GM12878 (cell line): ENCODE measurements around the gene GPBAR1. TPM values are rescaled to one million over a fixed set of nuclear protein-coding genes. Genes with fewer than 3 reads are reported as not detected.

Source experiments
- ATAC-seq: fragments of 200-7000 bp; cut with Tn5 transposase; 3 replicates; pipeline ENCODE4 v1.9.1; 2020; ENCODE audit warnings: mild to moderate bottlenecking, moderate library complexity
- BruUV-seq: library from RNA; stranded (reverse); fragments of 400-500 nt; replicated peaks from 2 replicates; lab custom pipeline; 2021; lab: Mats Ljungman, UMichigan
- CTCF ChIA-PET: fragments of 300-600 bp; sonication (Branson Sonifier 250); formaldehyde crosslinking; extraction: SDS; loops from one replicate; lab custom pipeline; 2021; ENCODE audit warnings: inconsistent platforms; lab: Yijun Ruan, JAX
- POLR2A ChIA-PET: fragments of 350-600 bp; formaldehyde crosslinking; extraction: SDS; loops from one replicate; lab custom pipeline; 2021; ENCODE audit warnings: inconsistent platforms; lab: Charles Lee
- RAD21 ChIA-PET: fragments of 300-600 bp; sonication (Branson Sonifier 250); formaldehyde crosslinking; loops from one replicate; lab custom pipeline; 2023; ENCODE audit warnings: antibody characterized with exemption; ENCODE audit not compliant: unreplicated experiment; lab: Charles Lee
- SMC1A ChIA-PET: fragments of 300-600 bp; sonication (Branson Sonifier 250); formaldehyde crosslinking; loops from one replicate; lab custom pipeline; 2023; ENCODE audit not compliant: unreplicated experiment, uncharacterized antibody; lab: Charles Lee
- DNase-seq: peaks from one replicate; pipeline ENCODE4 v3.0.0-alpha.2; 2011; ENCODE audit warnings: low read depth, low spot score
- FAIRE-seq: peaks from 3 replicates; lab custom pipeline; 2011; peaks lifted over from hg19 to GRCh38; lab: Jason Lieb, UNC
- H2AFZ ChIP-seq: 2 replicates; pipeline ENCODE4 v1.6.0; 2011; ENCODE audit warnings: low read depth, low read length, control low read depth; ENCODE audit not compliant: control insufficient read depth
- H3K27ac ChIP-seq: 2 replicates; pipeline ENCODE4 v1.5.1; 2011; ENCODE audit warnings: control low read depth; ENCODE audit not compliant: control insufficient read depth, insufficient read depth
- H3K27me3 ChIP-seq, 2 experiments: replicated peaks in 1 of 2; 2 replicates each; pipeline versions ENCODE4 v1.6.0 to v1.6.1; 2011; ENCODE audit warnings: low read length in 1 of 2; ENCODE audit not compliant: control insufficient read depth in 2 of 2, insufficient read depth in 2 of 2
- H3K36me3 ChIP-seq, 2 experiments: 2 replicates each; pipeline ENCODE4 v1.5.1; 2011; ENCODE audit warnings: low read length in 1 of 2; ENCODE audit not compliant: control insufficient read depth in 2 of 2, insufficient read depth in 2 of 2
- H3K4me1 ChIP-seq: 2 replicates; pipeline ENCODE4 v1.6.1; 2011; ENCODE audit warnings: mild to moderate bottlenecking, low read length, moderate library complexity, mixed read lengths; ENCODE audit not compliant: control insufficient read depth, insufficient read depth
- H3K4me2 ChIP-seq: 2 replicates; pipeline ENCODE4 v1.6.0; 2011; ENCODE audit warnings: control low read depth; ENCODE audit not compliant: control insufficient read depth, insufficient read depth
- H3K4me3 ChIP-seq: fragments of 200-600 bp; sonication (generic); 2 replicates; pipeline ENCODE4 v1.5.1; 2016
- H3K79me2 ChIP-seq: 2 replicates; pipeline ENCODE4 v1.6.0; 2011; ENCODE audit warnings: low read length; ENCODE audit not compliant: control insufficient read depth, insufficient read depth
- H3K9ac ChIP-seq: 2 replicates; pipeline ENCODE4 v1.8.0; 2011; ENCODE audit warnings: low read length, control low read depth, mixed read lengths; ENCODE audit not compliant: control insufficient read depth, insufficient read depth
- H3K9me3 ChIP-seq: replicated peaks from 3 replicates; pipeline ENCODE4 v1.5.1; 2011; ENCODE audit warnings: mild to moderate bottlenecking, low read length; ENCODE audit not compliant: control insufficient read depth, insufficient read depth
- H4K20me1 ChIP-seq: 2 replicates; pipeline ENCODE4 v1.6.0; 2011; ENCODE audit not compliant: control insufficient read depth, insufficient read depth
- BHLHE40 ChIP-seq, 2 experiments: fragments of 450-650 bp in 1 of 2; IDR thresholded peaks; 2 replicates each; pipeline ENCODE4 v1.6.1; 2011 to 2017; ENCODE audit warnings: low read depth in 2 of 2, borderline replicate concordance in 1 of 2, improper control_type of control experiment in 1 of 2, low read length in 1 of 2, mild to moderate bottlenecking in 1 of 2
- CUX1 ChIP-seq: IDR thresholded peaks from 2 replicates; pipeline ENCODE4 v1.6.1; 2012; ENCODE audit warnings: improper control_type of control experiment, low read depth, low read length; ENCODE audit not compliant: insufficient replicate concordance
- IKZF2 ChIP-seq, 2 experiments: fragments of 450-650 bp; IDR thresholded peaks; 2 replicates each; pipeline ENCODE4 v1.6.1; 2017; ENCODE audit warnings: mild to moderate bottlenecking in 2 of 2, moderate library complexity in 2 of 2
- POLR2AphosphoS2 ChIP-seq: IDR thresholded peaks from 2 replicates; pipeline ENCODE4 v1.6.1; 2011; ENCODE audit warnings: low read depth, mild to moderate bottlenecking, low read length, improper control_type of control experiment, moderate library complexity
- RBBP5 ChIP-seq: fragments of 200-600 bp; sonication (generic); conservative IDR thresholded peaks from 2 replicates; pipeline ENCODE4 v1.6.1; 2016
- SPI1 ChIP-seq: IDR thresholded peaks from 2 replicates; pipeline ENCODE4 v1.6.1; 2011; ENCODE audit warnings: low read depth, mild to moderate bottlenecking, low read length, moderate library complexity, borderline replicate concordance; ENCODE audit not compliant: insufficient read depth
- ZNF217 ChIP-seq: fragments of 450-650 bp; IDR thresholded peaks from 2 replicates; pipeline ENCODE4 v1.6.1; 2017; ENCODE audit warnings: antibody characterized with exemption, mild to moderate bottlenecking
- ZNF592 ChIP-seq: fragments of 450-650 bp; IDR thresholded peaks from 2 replicates; pipeline ENCODE4 v1.6.1; 2017; ENCODE audit warnings: mild to moderate bottlenecking, moderate library complexity
- WGBS: methylation state at CpG from one replicate; pipeline ENCODE4 v1.1.6; 2016; ENCODE audit warnings: low lambda C conversion rate; ENCODE audit not compliant: insufficient replicate concordance, insufficient coverage; ENCODE audit errors: missing lambda C conversion rate; 5-methylcytosine and 5-hydroxymethylcytosine counted together
- in situ Hi-C: fragments of 300-500 bp; cut with MboI; formaldehyde crosslinking; loops from 9 replicates; pipeline ENCODE4 v1.14.3; 2018; ENCODE audit warnings: mixed read lengths
- intact Hi-C: fragments of 100-400 bp; cut with micrococcal nuclease; formaldehyde crosslinking; loops from one replicate; pipeline ENCODE4 v1.14.2; 2022; ENCODE audit not compliant: unreplicated experiment
- polyA plus RNA-seq, 11 experiments: library from polyadenylated mRNA; depleted of rRNA in 4 of 11; unstranded in 6 of 11; stranded (reverse) in 5 of 11; fragments of >200 nt; fragmentation: Nextera tagmentation in 4 of 11; fragmentation: Illumina TruSeq in 1 of 11; extraction: Ambion mirVana in 4 of 11; extraction: Trizol in 1 of 11; gene quantifications; 1 replicate in 1 of 11; 2 replicates in 10 of 11; pipeline versions ENCODE4 v1.2.1 to v1.2.3, GENCODE V29; 2011 to 2016; ENCODE audit warnings: inconsistent platforms in 2 of 11, missing spikeins in 2 of 11, low read depth in 1 of 11
- total RNA-seq, 4 experiments: library from RNA; depleted of rRNA in 3 of 4; stranded (reverse); fragments of >200 nt in 3 of 4; fragmentation: Illumina TruSeq in 1 of 4; extraction: Trizol in 1 of 4; gene quantifications; 2 replicates each; pipeline versions ENCODE4 v1.2.1 to v1.2.3, GENCODE V29; 2013 to 2021

The GPBAR1 gene
- total and polyA plus RNA-seq, 10 of the 15 experiments (the other 5 are each of a cell fraction or from before 2014, with no cell fraction given) = 0.03 to 0.36 (median 0.11) TPM; not detected in 3

- H4K20me1 ChIP-seq = no peaks in the 10 kb centered on the region
- CTCF ChIA-PET = interaction anchor here (0.7 to 7.0 kb wide), 24 partner anchors 12 to 415 kb away, joined by 3 to 154 read pairs (median 6); partner anchors contain the start of genes CATIP, GPBAR1, RNF25 and STK36
- H3K4me2 ChIP-seq = peak overlapping the region; percentile 90
- no peak for DNase-seq
- H3K9me3 ChIP-seq = no peaks in the 10 kb centered on the region
- H3K4me1 ChIP-seq = peaks cover 18% of the 10 kb centered on the region
- no peaks in the 10 kb centered on the region for H3K27me3 ChIP-seq
- H3K9ac ChIP-seq = no peak overlapping the region
- 59% methylated on average over 5 of the region's 5 CpGs for WGBS
- SMC1A ChIA-PET = interaction anchor here (0.6 to 7.6 kb wide), 17 partner anchors 16 to 299 kb away, joined by 3 to 194 read pairs (median 3); partner anchors contain the start of genes CATIP and TMBIM1
- H2AFZ ChIP-seq = no peak overlapping the region
- RAD21 ChIA-PET = interaction anchor here (0.6 to 7.3 kb wide), 17 partner anchors 13 to 386 kb away, joined by 3 to 141 read pairs (median 4); partner anchors contain the start of genes CATIP and TMBIM1
- POLR2A ChIA-PET = interaction anchor here (0.6 to 6.8 kb wide), 9 partner anchors 12 to 122 kb away, joined by 3 to 84 read pairs (median 4); partner anchors contain the start of gene TMBIM1
- no peak overlapping the region for H3K27ac ChIP-seq
- TF ChIP-seq BHLHE40 (IDR thresholded peaks at IDR 0.05; ENCODE audit: borderline replicate concordance in 1 of 2, low read depth in 2 of 2, low read length in 1 of 2) (no peak), CUX1 (no peak), ZNF592 (no peak), SPI1 (peak; percentile 7; the same call in 1 of the 2 replicates), POLR2AphosphoS2 (no peak), RBBP5 (no peak), IKZF2 (IDR thresholded peaks at IDR 0.05) (no peak), ZNF217 (no peak)
- TF ChIP-seq, all 136 proteins: peak for 1
- FAIRE-seq (no peak), ATAC-seq (no peak)
- in situ Hi-C loops = no loop called here
- Histone ChIP-seq H3K79me2 (peaks cover 19% of the 10 kb centered on the region), H3K4me3 (0 out of 2 replicates have a peak overlapping the region, but pooled peaks have one; percentile 88), H3K36me3 (peaks cover 18 to 21% of the 10 kb centered on the region in 2 experiments)
- BruUV-seq = TSS peak; percentile 57
- intact Hi-C loops = loop anchor here (1.0 to 5.0 kb wide), 5 partner anchors 15 to 295 kb away; partner anchors contain the start of genes CATIP, CNOT9 and USP37
These were observed 11.2 kb downstream of the GPBAR1 start for GRCh38 chr2:218271865-218272530.
